HG03095 (cell line): ENCODE measurements around the gene SSNA1.
"Not testable (repeated sequence)": the region's sequence is repeated elsewhere in the genome, so short reads cannot be mapped to it uniquely, and the experiment has no call there.

Source experiments
- ATAC-seq: cut with Tn5 transposase; IDR thresholded peaks from one replicate; pipeline ENCODE4 v1.9.1; 2021; ENCODE audit warnings: moderate library complexity; ENCODE audit not compliant: unreplicated experiment

The SSNA1 gene

GRCh38 chr9:137230705-137231371, 42.4 kb downstream of the SSNA1 start, which contains the start of gene SLC34A3:
SLC34A3 (plus strand) TSS chr9:137230901; CDS start chr9:137231703, 802 bp downstream.
- ATAC-seq: no peak

- ATAC-seq: no peak
These were observed 43.0 kb downstream of the SSNA1 start for GRCh38 chr9:137231372-137232039.

GRCh38 chr9:137232101-137232500, 43.6 kb downstream of the SSNA1 start:
- ATAC-seq: no peak

- ATAC-seq: no peak
These were observed 44.0 kb downstream of the SSNA1 start for GRCh38 chr9:137232510-137232909.

- ATAC-seq: no peak
These were observed 44.9 kb downstream of the SSNA1 start for GRCh38 chr9:137233143-137233980.

- no peak for ATAC-seq
These were observed 45.7 kb downstream of the SSNA1 start for GRCh38 chr9:137234055-137234697.

- ATAC-seq: no peak
These were observed 46.4 kb downstream of the SSNA1 start for GRCh38 chr9:137234758-137235423.

GRCh38 chr9:137235424-137236237, 47.2 kb downstream of the SSNA1 start:
- ATAC-seq: no peak

GRCh38 chr9:137236238-137236935, 47.9 kb downstream of the SSNA1 start:
- ATAC-seq: peak; percentile 20

GRCh38 chr9:137236936-137237421, 48.5 kb downstream of the SSNA1 start:
- ATAC-seq: no peak

GRCh38 chr9:137237759-137238726, 49.6 kb downstream of the SSNA1 start:
- no peak for ATAC-seq

GRCh38 chr9:137239541-137240200, 51.2 kb downstream of the SSNA1 start:
- not testable (repeated sequence) for ATAC-seq
